SK-N-MC (cell line): ENCODE measurements around the gene KYNU.

ENCODE experiments used
- EZH2 ChIP-seq: fragments of 200-600 bp; sonication (generic); IDR thresholded peaks from one replicate; pipeline ENCODE4 v1.6.1; 2017; ENCODE audit warnings: antibody characterized with exemption
- POLR2AphosphoS5 ChIP-seq: IDR thresholded peaks from 2 replicates; pipeline ENCODE4 v1.6.1; 2012; ENCODE audit warnings: mild to moderate bottlenecking, low read depth, low read length, borderline replicate concordance

- TF ChIP-seq EZH2 = no peak
- no peak for TF ChIP-seq POLR2AphosphoS5
These were observed 210.9 kb downstream of the KYNU start for GRCh38 chr2:143088388-143088787.
